Karpas-422 (cell line): ENCODE data around the gene GNB1L. TPM values are rescaled to one million over a fixed set of nuclear protein-coding genes. Genes with fewer than 3 reads are reported as not detected.
"Not testable (repeated sequence)": the region's sequence is repeated elsewhere in the genome, so short reads cannot be mapped to it uniquely, and the experiment has no call there.

Experiments used
- DNase-seq: peaks from one replicate; pipeline ENCODE4 v3.0.0-alpha.2; 2015
- H2AFZ ChIP-seq: fragments of 200-600 bp; sonication (generic); 2 replicates; pipeline ENCODE4 v1.6.1; 2014; ENCODE audit warnings: antibody characterized with exemption, low read length, mixed read lengths
- H3K27ac ChIP-seq: fragments of 200-600 bp; sonication (generic); 2 replicates; pipeline ENCODE4 v1.5.1; 2014; ENCODE audit warnings: mild to moderate bottlenecking, low read length, moderate library complexity
- H3K27me3 ChIP-seq: fragments of 200-600 bp; sonication (generic); 2 replicates; pipeline ENCODE4 v1.6.1; 2014; ENCODE audit warnings: low read length, mixed read lengths
- H3K36me3 ChIP-seq: fragments of 200-600 bp; sonication (generic); 2 replicates; pipeline ENCODE4 v1.6.1; 2014; ENCODE audit warnings: low read length, mixed read lengths; ENCODE audit not compliant: insufficient read depth
- H3K4me1 ChIP-seq: fragments of 200-600 bp; sonication (generic); 2 replicates; pipeline ENCODE4 v1.6.1; 2014; ENCODE audit warnings: mild to moderate bottlenecking, low read length, mixed read lengths
- H3K4me2 ChIP-seq: fragments of 200-600 bp; sonication (generic); 2 replicates; pipeline ENCODE4 v1.6.1; 2014; ENCODE audit warnings: low read length, low read depth, mild to moderate bottlenecking; ENCODE audit not compliant: poor library complexity, severe bottlenecking
- H3K4me3 ChIP-seq: fragments of 200-600 bp; sonication (generic); 2 replicates; pipeline ENCODE4 v1.5.1; 2014; ENCODE audit warnings: mild to moderate bottlenecking, antibody characterized with exemption, low read length, mixed read lengths
- H3K79me2 ChIP-seq: fragments of 200-600 bp; sonication (generic); 2 replicates; pipeline ENCODE4 v1.6.1; 2014; ENCODE audit warnings: mild to moderate bottlenecking, low read length, mixed read lengths
- H3K9ac ChIP-seq: fragments of 200-600 bp; sonication (generic); 2 replicates; pipeline ENCODE4 v1.6.0; 2014; ENCODE audit warnings: low read length
- H3K9me2 ChIP-seq: fragments of 200-600 bp; sonication (generic), shearing (Covaris generic); replicated peaks from 2 replicates; pipeline ENCODE4 v1.6.0; 2014; ENCODE audit warnings: mild to moderate bottlenecking, low read length, moderate library complexity; ENCODE audit not compliant: insufficient read depth
- H3K9me3 ChIP-seq: fragments of 300-700, 200-600 bp; sonication (generic); 2 replicates; pipeline ENCODE4 v1.6.1; 2014; ENCODE audit warnings: low read length, mixed read lengths
- H4K20me1 ChIP-seq: fragments of 200-600 bp; sonication (generic); 2 replicates; pipeline ENCODE4 v1.6.1; 2014; ENCODE audit warnings: mild to moderate bottlenecking, antibody characterized with exemption, low read length, low read depth; ENCODE audit not compliant: insufficient read depth
- total RNA-seq: library from RNA; depleted of rRNA; stranded (reverse); fragments of >200 nt; shearing (Covaris generic); gene quantifications from 2 replicates; pipeline ENCODE4 v1.2.3, GENCODE V29; 2014; ENCODE audit warnings: low replicate concordance

GNB1L gene
- total RNA-seq, 1 experiment from 2014 or later = 4.4 TPM

GRCh38 chr22:19884954-19885751 lies 30.5 kb upstream of the GNB1L start:
- Histone ChIP-seq H3K9me3 (no peaks in the 10 kb centered on the region), H3K9me2 (no peaks in the 10 kb centered on the region), H3K4me1 (peaks cover 24% of the 10 kb centered on the region), H3K4me2 (no peak overlapping the region), H3K36me3 (no peaks in the 10 kb centered on the region), H4K20me1 (no peaks in the 10 kb centered on the region), H3K27ac (no peak overlapping the region), H3K9ac (no peak overlapping the region), H3K4me3 (no peak overlapping the region), H3K27me3 (no peaks in the 10 kb centered on the region), H2AFZ (no peak overlapping the region), H3K79me2 (no peaks in the 10 kb centered on the region)
- DNase-seq = no peak

GRCh38 chr22:19884161-19884953 lies 29.7 kb upstream of the GNB1L start:
- Histone ChIP-seq H4K20me1 (no peaks in the 10 kb centered on the region), H3K27ac (no peak overlapping the region), H3K4me3 (no peak overlapping the region), H3K9me2 (no peaks in the 10 kb centered on the region), H3K9ac (no peak overlapping the region), H3K36me3 (no peaks in the 10 kb centered on the region), H2AFZ (no peak overlapping the region), H3K9me3 (no peaks in the 10 kb centered on the region), H3K4me2 (no peak overlapping the region), H3K4me1 (peaks cover 24% of the 10 kb centered on the region), H3K27me3 (no peaks in the 10 kb centered on the region), H3K79me2 (no peaks in the 10 kb centered on the region)
- DNase-seq = no peak

GRCh38 chr22:19883446-19883845 lies 28.8 kb upstream of the GNB1L start:
- DNase-seq, H3K4me2 ChIP-seq, H3K9me2 ChIP-seq, H3K4me3 ChIP-seq, H3K9ac ChIP-seq, H3K79me2 ChIP-seq, H3K9me3 ChIP-seq, H3K36me3 ChIP-seq, H3K27me3 ChIP-seq, H2AFZ ChIP-seq, H3K27ac ChIP-seq, H4K20me1 ChIP-seq: not testable (repeated sequence)
- peaks cover 24% of the 10 kb centered on the region for H3K4me1 ChIP-seq

- no peak for DNase-seq
Measured at GRCh38 chr22:19882446-19883381, 28.0 kb upstream of the GNB1L start.

GRCh38 chr22:19880786-19881569 lies 26.3 kb upstream of the GNB1L start:
- no peaks in the 10 kb centered on the region for H3K27me3 ChIP-seq

More at GRCh38 chr22:19882446-19883381, 28.0 kb upstream of the GNB1L start:
- H3K9me3 ChIP-seq = no peaks in the 10 kb centered on the region
- H3K79me2 ChIP-seq = no peaks in the 10 kb centered on the region
- no peaks in the 10 kb centered on the region for H3K9me2 ChIP-seq
- no peak overlapping the region for H2AFZ ChIP-seq
- no peak overlapping the region for H3K4me2 ChIP-seq
- H3K4me3 ChIP-seq = no peak overlapping the region
- no peak overlapping the region for H3K27ac ChIP-seq
- H3K27me3 ChIP-seq = no peaks in the 10 kb centered on the region
- H4K20me1 ChIP-seq = no peaks in the 10 kb centered on the region
- H3K4me1 ChIP-seq = peaks cover 24% of the 10 kb centered on the region
- no peaks in the 10 kb centered on the region for H3K36me3 ChIP-seq
- no peak overlapping the region for H3K9ac ChIP-seq

GRCh38 chr22:19879992-19880785 lies 25.5 kb upstream of the GNB1L start:
- Histone ChIP-seq H3K9me3 (no peaks in the 10 kb centered on the region), H3K27me3 (no peaks in the 10 kb centered on the region), H4K20me1 (no peaks in the 10 kb centered on the region), H3K4me2 (no peak overlapping the region), H3K79me2 (no peaks in the 10 kb centered on the region), H2AFZ (no peak overlapping the region), H3K4me1 (peaks cover 5% of the 10 kb centered on the region), H3K9me2 (no peaks in the 10 kb centered on the region), H3K27ac (no peak overlapping the region), H3K9ac (no peak overlapping the region), H3K4me3 (no peak overlapping the region), H3K36me3 (no peaks in the 10 kb centered on the region)
- no peak for DNase-seq

More at GRCh38 chr22:19880786-19881569, 26.3 kb upstream of the GNB1L start:
- DNase-seq = no peak
- Histone ChIP-seq H3K4me2 (no peak overlapping the region), H3K9me2 (no peaks in the 10 kb centered on the region), H3K79me2 (no peaks in the 10 kb centered on the region), H3K4me3 (no peak overlapping the region), H3K36me3 (no peaks in the 10 kb centered on the region), H3K9ac (no peak overlapping the region), H3K27ac (no peak overlapping the region), H3K9me3 (no peaks in the 10 kb centered on the region), H4K20me1 (no peaks in the 10 kb centered on the region), H3K4me1 (peaks cover 9% of the 10 kb centered on the region), H2AFZ (no peak overlapping the region)

- H3K4me3 ChIP-seq = no peak overlapping the region
- H3K9me3 ChIP-seq = no peaks in the 10 kb centered on the region
- no peak overlapping the region for H3K9ac ChIP-seq
- H3K9me2 ChIP-seq = no peaks in the 10 kb centered on the region
- H3K79me2 ChIP-seq = no peaks in the 10 kb centered on the region
- H4K20me1 ChIP-seq = no peaks in the 10 kb centered on the region
- H3K36me3 ChIP-seq = no peaks in the 10 kb centered on the region
- H3K27ac ChIP-seq = no peak overlapping the region
- H3K27me3 ChIP-seq = no peaks in the 10 kb centered on the region
- peaks cover 5% of the 10 kb centered on the region for H3K4me1 ChIP-seq
- H3K4me2 ChIP-seq = no peak overlapping the region
- DNase-seq = no peak
- no peak overlapping the region for H2AFZ ChIP-seq
Measured at GRCh38 chr22:19879643-19879991, 24.9 kb upstream of the GNB1L start.
